RWPE2 (cell line): ENCODE results near the gene ENO4.

ENCODE experiments used
- ATAC-seq: fragments of 200-7000 bp; cut with Tn5 transposase; 3 replicates; pipeline ENCODE4 v1.9.1; 2021; ENCODE audit warnings: low read depth
- DNase-seq: peaks from one replicate; pipeline ENCODE4 v3.0.0-alpha.2; 2020; ENCODE audit warnings: low spot score
- H3K27ac ChIP-seq: fragments of 450-650 bp; 2 replicates; pipeline ENCODE4 v1.5.1; 2017; ENCODE audit warnings: mild to moderate bottlenecking; ENCODE audit not compliant: poor library complexity, severe bottlenecking
- H3K27me3 ChIP-seq: fragments of 250-450 bp; sonication (Bioruptor Pico); 2 replicates; pipeline ENCODE4 v1.5.1; 2021; ENCODE audit warnings: mild to moderate bottlenecking, moderate library complexity; ENCODE audit not compliant: insufficient read depth, poor library complexity, severe bottlenecking
- H3K36me3 ChIP-seq: fragments of 250-450 bp; sonication (Bioruptor Pico); 2 replicates; pipeline ENCODE4 v1.5.1; 2020; ENCODE audit warnings: low read depth, mild to moderate bottlenecking, moderate library complexity
- H3K4me1 ChIP-seq: fragments of 250-450 bp; sonication (Bioruptor Pico); 2 replicates; pipeline ENCODE4 v1.5.1; 2021; ENCODE audit warnings: mild to moderate bottlenecking, moderate library complexity; ENCODE audit not compliant: insufficient read depth, poor library complexity, severe bottlenecking
- H3K4me3 ChIP-seq: fragments of 250-450 bp; sonication (Bioruptor Pico); 2 replicates; pipeline ENCODE4 v1.5.1; 2021; ENCODE audit warnings: mild to moderate bottlenecking, moderate library complexity; ENCODE audit not compliant: severe bottlenecking
- H3K9me3 ChIP-seq: fragments of 250-450 bp; sonication (Bioruptor Pico); 2 replicates; pipeline ENCODE4 v1.5.1; 2021; ENCODE audit warnings: mild to moderate bottlenecking, moderate library complexity; ENCODE audit not compliant: severe bottlenecking
- TF ChIP-seq, protein P1 (sequence below): fragments of 450-650 bp; IDR thresholded peaks from one replicate; pipeline ENCODE4 v1.5.1; 2017; ENCODE audit warnings: mild to moderate bottlenecking, moderate library complexity; ENCODE audit not compliant: poor library complexity, severe bottlenecking

ENO4 gene

DNA sequence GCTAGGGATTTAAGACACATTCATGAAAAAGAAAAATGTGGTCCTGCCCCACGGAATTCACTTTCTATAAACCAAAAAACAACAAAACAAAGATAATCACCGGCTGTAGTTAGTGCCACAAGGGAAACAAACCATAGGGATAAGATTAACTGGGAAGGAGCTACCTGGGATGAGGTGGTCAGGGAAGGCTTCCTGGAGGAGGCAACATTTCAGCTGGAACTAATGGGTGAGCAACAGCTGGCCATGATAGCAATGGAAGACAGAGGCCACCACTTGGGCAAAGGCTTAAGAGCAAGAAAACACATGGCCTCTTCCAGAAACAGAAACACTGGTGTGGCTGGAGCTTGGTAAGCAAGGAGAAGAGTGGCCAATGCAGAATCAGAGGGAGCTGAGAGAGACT lies 38.4 kb upstream of the ENO4 start:
- TF ChIP-seq, protein P1, sequence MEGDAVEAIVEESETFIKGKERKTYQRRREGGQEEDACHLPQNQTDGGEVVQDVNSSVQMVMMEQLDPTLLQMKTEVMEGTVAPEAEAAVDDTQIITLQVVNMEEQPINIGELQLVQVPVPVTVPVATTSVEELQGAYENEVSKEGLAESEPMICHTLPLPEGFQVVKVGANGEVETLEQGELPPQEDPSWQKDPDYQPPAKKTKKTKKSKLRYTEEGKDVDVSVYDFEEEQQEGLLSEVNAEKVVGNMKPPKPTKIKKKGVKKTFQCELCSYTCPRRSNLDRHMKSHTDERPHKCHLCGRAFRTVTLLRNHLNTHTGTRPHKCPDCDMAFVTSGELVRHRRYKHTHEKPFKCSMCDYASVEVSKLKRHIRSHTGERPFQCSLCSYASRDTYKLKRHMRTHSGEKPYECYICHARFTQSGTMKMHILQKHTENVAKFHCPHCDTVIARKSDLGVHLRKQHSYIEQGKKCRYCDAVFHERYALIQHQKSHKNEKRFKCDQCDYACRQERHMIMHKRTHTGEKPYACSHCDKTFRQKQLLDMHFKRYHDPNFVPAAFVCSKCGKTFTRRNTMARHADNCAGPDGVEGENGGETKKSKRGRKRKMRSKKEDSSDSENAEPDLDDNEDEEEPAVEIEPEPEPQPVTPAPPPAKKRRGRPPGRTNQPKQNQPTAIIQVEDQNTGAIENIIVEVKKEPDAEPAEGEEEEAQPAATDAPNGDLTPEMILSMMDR, result no peak
- DNase-seq, result no peak
- ATAC-seq, result no peak
- Histone ChIP-seq H3K9me3 (no peaks in the 10 kb centered on the region), H3K4me3 (no peak overlapping the region), H3K4me1 (no peaks in the 10 kb centered on the region), H3K27me3 (no peaks in the 10 kb centered on the region), H3K27ac (no peak overlapping the region), H3K36me3 (no peaks in the 10 kb centered on the region)

DNA sequence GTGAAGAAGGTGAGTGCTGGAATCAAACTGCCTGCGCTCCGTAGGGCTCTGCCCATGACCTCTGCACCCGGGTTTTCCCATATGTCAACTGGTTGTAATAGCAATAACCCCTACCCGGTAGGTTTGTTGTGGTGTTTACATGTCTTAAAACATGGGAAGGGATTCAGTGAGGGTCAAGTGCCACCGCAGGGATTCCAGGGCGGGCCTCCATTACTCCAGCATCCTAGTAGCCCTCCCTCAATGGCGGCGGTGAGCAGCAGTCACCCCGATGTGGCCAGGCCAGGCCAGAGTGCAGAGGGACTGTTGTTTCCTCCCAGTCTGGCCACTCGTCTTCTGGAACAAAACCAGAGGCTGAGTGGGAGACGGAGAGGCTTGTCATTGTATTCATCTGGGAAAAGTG lies 37.6 kb upstream of the ENO4 start:
- ATAC-seq (no peak), DNase-seq (no peak)
- Histone ChIP-seq H3K27ac (no peak overlapping the region), H3K36me3 (no peaks in the 10 kb centered on the region), H3K4me1 (no peaks in the 10 kb centered on the region), H3K9me3 (no peaks in the 10 kb centered on the region), H3K4me3 (no peak overlapping the region), H3K27me3 (peaks cover 4% of the 10 kb centered on the region)
- TF ChIP-seq, protein P1, result no peak

DNA sequence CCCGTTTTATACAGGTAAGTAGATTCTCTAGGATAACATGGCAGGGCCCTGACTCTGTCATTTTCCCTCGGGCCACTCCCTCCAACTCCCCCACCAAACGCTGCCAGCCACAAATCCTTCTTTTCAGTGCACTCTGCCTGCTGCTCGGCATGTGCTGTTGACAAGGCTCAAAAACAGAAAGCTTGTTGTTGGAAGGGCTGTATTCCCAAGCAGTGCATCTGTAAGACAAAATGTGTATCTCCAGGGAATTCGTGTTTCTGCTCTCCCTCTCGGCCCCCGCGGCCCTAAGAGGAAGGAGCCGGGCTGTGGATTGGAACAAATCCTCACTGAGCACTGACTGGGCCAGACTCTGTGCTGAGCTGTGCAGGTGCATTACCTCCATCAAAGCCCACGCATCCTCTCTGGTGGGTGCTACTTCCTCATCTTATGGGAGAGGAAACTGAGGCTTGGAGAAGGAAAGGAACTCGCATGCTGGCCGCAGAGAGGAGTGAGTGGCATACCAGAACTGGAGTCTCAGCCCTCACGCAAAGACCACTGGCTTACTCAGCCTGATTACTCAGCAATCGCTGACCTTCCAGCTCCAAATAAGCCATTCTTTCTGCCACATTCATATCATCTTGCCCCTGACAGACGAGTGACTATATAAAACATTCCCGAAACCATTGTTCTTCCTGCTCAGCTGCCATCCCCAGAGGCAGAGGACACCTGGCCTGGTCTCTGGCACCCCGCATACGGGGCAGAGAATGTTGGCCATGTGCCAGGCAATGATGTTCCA lies 33.5 kb upstream of the ENO4 start:
- Histone ChIP-seq H3K9me3 (no peaks in the 10 kb centered on the region), H3K27ac (no peak overlapping the region), H3K27me3 (peaks cover 4% of the 10 kb centered on the region), H3K4me1 (no peaks in the 10 kb centered on the region), H3K36me3 (no peaks in the 10 kb centered on the region), H3K4me3 (no peak overlapping the region)
- DNase-seq, result no peak
- ATAC-seq, result no peak
- TF ChIP-seq, protein P1, result no peak

DNA sequence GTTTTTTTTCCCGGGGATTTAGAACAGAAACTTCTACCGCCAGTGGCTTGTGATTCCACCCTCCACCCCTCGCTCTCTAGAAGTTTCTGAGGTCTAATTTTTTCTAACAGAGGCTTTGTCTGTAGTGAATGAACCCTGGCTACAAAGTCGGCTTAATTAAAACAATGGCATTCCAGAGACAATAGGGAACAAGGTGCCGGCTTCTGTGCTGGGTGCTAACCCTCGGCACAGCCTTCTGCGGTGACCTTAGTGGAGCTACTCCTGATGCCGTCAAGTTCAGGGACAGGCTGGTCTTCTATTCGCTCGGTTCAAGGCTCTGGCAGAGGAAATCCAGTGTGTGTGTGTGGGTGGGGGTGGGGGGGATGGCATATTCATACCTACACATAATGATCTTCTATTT lies 32.1 kb upstream of the ENO4 start:
- no peak for ATAC-seq
- Histone ChIP-seq H3K36me3 (no peaks in the 10 kb centered on the region), H3K4me3 (no peak overlapping the region), H3K9me3 (no peaks in the 10 kb centered on the region), H3K27me3 (peaks cover 4% of the 10 kb centered on the region), H3K27ac (no peak overlapping the region), H3K4me1 (no peaks in the 10 kb centered on the region)
- no peak for DNase-seq
- TF ChIP-seq, protein P1, result no peak

DNA sequence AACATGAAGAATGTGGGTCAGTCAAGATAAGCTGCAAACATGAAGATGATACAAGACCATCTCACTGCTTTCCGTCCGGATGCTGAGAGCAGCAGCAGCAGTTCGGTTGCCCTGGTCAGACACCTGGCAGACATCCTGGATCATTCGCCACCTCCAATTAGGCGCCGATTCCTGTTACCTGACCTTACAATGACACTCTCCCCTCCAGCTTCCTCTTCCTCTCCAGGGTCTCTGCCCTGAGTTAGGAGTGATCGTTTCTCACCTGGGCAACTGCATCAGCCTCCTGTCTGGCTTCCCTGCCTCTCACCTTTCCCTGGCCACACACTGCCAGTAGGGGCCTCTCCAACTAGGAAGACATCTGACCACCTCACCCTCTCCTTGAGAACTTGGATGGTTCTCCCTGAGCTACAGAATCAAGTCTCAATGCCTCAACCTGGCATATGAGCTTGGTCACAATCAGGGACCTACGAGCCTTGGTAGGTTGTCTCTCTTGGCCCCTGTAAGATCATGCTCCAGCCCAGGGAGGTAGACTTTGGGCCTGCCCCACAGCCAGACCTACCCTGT lies 31.4 kb upstream of the ENO4 start:
- no peaks in the 10 kb centered on the region for H3K4me1 ChIP-seq

More for the DNA sequence above, 31.4 kb upstream of the ENO4 start:
- Histone ChIP-seq H3K9me3 (no peaks in the 10 kb centered on the region), H3K27ac (no peak overlapping the region), H3K36me3 (no peaks in the 10 kb centered on the region), H3K4me3 (no peak overlapping the region), H3K27me3 (peaks cover 4% of the 10 kb centered on the region)
- DNase-seq, result no peak
- no peak for ATAC-seq
- TF ChIP-seq, protein P1, result no peak
